ENCODE data around the gene PNLIPRP2.

GRCh38 chr10:116590590-116591444 is 29.9 kb upstream of the PNLIPRP2 start, which contains the start of gene PNLIPRP1:
- TF ChIP-seq CTCF (IDR thresholded peaks at IDR 0.05) (no peak), POLR2A (IDR thresholded peaks at IDR 0.05) (no peak), EP300 (IDR thresholded peaks at IDR 0.05) (no peak)

Measured in tibial nerve (tissue), 4 donors.